Urothelium cell line (cell line): Measurements from ENCODE around the gene SLC4A3.

Experiments used
- DNase-seq: peaks from one replicate; pipeline ENCODE4 v3.0.0; 2011; ENCODE audit warnings: low spot score, mixed read lengths
- FAIRE-seq: peaks from 2 replicates; lab custom pipeline; 2011; peaks lifted over from hg19 to GRCh38; lab: Jason Lieb, UNC

The SLC4A3 gene, protein sequence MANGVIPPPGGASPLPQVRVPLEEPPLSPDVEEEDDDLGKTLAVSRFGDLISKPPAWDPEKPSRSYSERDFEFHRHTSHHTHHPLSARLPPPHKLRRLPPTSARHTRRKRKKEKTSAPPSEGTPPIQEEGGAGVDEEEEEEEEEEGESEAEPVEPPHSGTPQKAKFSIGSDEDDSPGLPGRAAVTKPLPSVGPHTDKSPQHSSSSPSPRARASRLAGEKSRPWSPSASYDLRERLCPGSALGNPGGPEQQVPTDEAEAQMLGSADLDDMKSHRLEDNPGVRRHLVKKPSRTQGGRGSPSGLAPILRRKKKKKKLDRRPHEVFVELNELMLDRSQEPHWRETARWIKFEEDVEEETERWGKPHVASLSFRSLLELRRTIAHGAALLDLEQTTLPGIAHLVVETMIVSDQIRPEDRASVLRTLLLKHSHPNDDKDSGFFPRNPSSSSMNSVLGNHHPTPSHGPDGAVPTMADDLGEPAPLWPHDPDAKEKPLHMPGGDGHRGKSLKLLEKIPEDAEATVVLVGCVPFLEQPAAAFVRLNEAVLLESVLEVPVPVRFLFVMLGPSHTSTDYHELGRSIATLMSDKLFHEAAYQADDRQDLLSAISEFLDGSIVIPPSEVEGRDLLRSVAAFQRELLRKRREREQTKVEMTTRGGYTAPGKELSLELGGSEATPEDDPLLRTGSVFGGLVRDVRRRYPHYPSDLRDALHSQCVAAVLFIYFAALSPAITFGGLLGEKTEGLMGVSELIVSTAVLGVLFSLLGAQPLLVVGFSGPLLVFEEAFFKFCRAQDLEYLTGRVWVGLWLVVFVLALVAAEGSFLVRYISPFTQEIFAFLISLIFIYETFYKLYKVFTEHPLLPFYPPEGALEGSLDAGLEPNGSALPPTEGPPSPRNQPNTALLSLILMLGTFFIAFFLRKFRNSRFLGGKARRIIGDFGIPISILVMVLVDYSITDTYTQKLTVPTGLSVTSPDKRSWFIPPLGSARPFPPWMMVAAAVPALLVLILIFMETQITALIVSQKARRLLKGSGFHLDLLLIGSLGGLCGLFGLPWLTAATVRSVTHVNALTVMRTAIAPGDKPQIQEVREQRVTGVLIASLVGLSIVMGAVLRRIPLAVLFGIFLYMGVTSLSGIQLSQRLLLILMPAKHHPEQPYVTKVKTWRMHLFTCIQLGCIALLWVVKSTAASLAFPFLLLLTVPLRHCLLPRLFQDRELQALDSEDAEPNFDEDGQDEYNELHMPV

GRCh38 chr2:219627103-219628100 lies at the start of gene SLC4A3:
Gene SLC4A3, plus strand, starts transcription at chr2:219627630. Its CDS starts 363 bp downstream, at chr2:219627993.
- DNase-seq = peak; percentile 77
- FAIRE-seq = no peak

GRCh38 chr2:219578811-219579613 lies 48.4 kb upstream of the SLC4A3 start:
- no peak for DNase-seq
- FAIRE-seq = no peak

- DNase-seq (no peak), FAIRE-seq (no peak)
These were observed 46.1 kb upstream of the SLC4A3 start for GRCh38 chr2:219581346-219581745.

GRCh38 chr2:219591091-219591490 lies 36.3 kb upstream of the SLC4A3 start:
- DNase-seq (no peak), FAIRE-seq (no peak)

- DNase-seq (no peak), FAIRE-seq (no peak)
These were observed 34.7 kb upstream of the SLC4A3 start for GRCh38 chr2:219592736-219593135.

DNA sequence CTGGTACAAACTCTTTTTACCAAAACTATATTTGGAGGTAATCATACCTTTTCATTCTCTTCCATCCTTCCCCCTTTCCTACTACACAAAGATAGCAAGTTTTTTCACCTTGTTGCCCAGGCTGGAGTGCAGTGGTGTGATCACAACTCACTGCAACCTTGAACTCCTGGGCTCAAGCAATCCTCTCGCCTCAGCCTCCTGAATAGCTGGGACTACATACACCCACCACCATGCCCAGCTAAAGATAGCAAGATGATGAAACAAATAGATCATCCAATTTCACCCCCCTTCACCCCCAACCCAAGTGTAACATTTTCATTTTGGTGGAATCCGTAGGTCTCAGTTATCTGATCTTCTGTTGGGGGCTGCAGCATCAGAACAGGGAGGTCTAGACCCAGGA lies 34.3 kb upstream of the SLC4A3 start:
- no peak for FAIRE-seq
- DNase-seq = no peak

GRCh38 chr2:219595256-219595655 lies 32.2 kb upstream of the SLC4A3 start:
- FAIRE-seq (no peak), DNase-seq (no peak)

DNA sequence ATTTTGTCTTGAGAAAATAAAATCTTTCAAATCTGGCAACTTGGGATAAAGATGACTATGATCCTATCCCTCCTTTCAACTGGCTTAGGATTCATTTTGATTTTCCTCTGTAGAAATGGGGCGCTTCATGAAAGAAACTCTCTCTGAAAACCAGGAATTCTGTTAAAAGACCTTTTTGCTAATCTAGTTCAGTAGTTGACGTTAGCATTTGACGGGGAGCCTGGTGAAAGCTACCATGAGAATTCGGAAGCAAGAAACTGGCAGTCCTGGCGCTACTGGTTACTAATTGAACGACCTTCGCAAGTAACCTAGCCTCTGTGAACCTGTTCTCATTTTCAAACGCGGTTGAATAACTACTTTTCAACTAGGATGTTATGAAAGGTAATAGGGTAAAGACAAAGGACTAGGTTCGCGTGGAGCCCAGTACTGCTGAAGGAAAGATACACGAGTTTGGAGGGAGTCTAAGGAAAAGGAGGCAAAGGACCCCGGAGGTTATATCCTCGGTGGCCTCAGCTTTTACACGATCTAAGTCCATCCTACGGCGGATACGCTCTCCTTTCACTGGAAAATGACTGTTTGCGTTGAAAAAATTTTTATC lies 30.4 kb upstream of the SLC4A3 start:
- no peak for FAIRE-seq
- DNase-seq = peak; percentile 29

DNA sequence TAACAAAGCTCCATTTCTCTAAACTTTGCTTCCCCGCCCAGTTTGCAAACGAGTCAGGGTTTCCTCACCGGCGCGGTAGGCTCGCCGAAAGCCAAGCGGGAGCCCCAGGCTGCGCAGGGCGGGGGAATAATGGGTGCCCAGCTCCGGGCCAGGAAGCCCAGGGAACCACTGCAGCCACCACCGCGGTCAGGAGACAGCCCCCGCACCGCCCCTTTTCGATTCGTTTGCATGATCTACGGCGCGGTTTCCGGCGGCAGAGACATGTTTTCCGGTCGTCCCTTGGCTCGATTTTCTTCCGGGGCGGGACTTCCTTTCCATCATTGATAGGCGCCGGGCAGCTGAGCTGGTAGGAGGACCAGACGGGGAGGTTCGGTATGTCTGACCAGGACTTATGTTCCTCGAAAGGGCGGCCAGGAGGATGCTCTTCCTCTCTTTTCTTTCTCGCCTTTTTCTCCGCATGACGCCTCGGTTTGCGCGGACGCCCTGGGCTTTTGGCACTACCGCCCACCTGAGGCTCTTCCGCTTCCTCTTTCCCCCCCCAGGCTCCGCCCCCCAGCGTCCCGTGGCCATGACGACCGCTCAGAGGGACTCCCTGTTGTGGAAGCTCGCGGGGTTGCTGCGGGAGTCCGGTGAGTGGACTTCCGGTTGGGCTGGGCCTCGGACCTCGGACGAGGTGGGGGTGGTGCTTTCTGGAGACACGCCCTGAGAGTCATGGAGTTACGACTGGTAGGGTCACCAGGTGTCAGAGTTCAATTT lies 29.7 kb upstream of the SLC4A3 start, which contains the start of gene STK11IP:
STK11IP (plus strand) TSS at position 306 of the 756 bp plus-strand sequence; CDS start at position 569, 263 bp downstream.
- DNase-seq = peak; percentile 99
- no peak for FAIRE-seq

DNA sequence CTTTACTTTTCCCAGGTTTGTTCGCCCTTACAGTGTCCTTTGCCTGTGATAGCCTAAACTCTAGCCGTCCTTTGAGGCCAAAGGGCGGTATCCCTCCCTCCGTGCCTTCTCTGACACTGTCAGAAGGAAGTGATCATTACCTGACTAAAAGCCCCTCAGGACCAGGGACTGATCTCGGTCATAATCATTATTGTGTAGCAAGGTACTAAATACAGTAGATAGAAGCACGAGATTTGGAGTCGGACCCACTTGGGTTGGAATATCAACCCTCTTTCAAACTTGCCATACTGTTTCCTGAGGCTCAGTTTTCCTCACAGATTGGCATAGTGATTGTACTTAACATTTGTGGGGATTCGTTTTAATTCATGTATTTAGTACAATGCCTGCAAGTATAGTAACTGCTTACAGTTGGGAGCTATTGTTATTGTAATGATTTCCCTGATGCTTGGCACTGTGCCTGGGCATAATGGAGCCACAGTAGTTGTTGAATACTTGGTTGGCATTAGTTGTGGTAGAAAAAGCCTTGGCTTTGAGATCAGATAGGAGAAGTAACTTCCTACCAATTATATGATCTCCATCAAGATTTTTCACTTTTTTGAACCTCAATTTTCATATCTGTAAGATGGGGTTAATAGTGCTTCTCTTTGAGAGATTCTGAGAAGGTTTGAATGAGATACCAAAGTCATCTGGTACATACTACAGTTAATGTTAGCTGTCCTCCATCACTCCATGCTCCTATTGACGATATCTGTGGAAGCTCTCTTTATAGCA lies 28.9 kb upstream of the SLC4A3 start:
- FAIRE-seq = no peak
- DNase-seq = no peak

- no peak for DNase-seq
- no peak for FAIRE-seq
These were observed 23.7 kb upstream of the SLC4A3 start for GRCh38 chr2:219603771-219604170.

GRCh38 chr2:219605607-219605954 lies 21.8 kb upstream of the SLC4A3 start:
- DNase-seq (no peak), FAIRE-seq (no peak)

DNA sequence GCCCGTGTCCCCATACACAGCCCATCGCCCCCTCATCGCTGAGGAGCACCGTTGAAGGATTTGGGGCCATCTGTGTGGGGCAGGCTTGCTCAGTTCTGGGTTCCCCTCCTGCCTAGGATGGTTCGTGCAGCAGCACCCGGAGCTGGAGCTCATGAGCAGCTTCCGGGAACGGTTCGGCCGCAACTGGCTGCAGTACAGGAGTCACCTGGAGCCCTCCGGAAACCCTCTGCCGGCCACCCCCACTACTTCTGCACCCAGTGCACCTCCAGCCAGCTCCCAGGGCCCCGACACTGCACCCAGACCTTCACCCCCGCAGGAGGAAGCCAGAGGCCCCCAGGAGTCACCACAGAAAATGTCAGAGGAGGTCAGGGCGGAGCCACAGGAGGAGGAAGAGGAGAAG lies 19.5 kb upstream of the SLC4A3 start:
- FAIRE-seq (no peak), DNase-seq (no peak)

GRCh38 chr2:219608399-219608964 lies 18.9 kb upstream of the SLC4A3 start:
- FAIRE-seq (no peak), DNase-seq (no peak)

GRCh38 chr2:219609149-219609750 lies 18.2 kb upstream of the SLC4A3 start:
- DNase-seq = no peak
- FAIRE-seq = no peak

GRCh38 chr2:219611306-219611705 lies 16.1 kb upstream of the SLC4A3 start:
- DNase-seq = no peak
- FAIRE-seq = no peak
